Measurements from ENCODE around the gene C1orf159. TPM values are rescaled to one million over a fixed set of nuclear protein-coding genes. Genes with fewer than 3 reads are reported as not detected.

Gene C1orf159
- total and polyA plus RNA-seq, 2 of the 8 experiments (the other 6 are each of a cell fraction or from before 2014, with no cell fraction given): 10.0 to 10.9 TPM

- TF ChIP-seq RAD21 (IDR thresholded peaks at IDR 0.05 in 1 of 2, conservative IDR thresholded peaks at IDR 0.05 in 1 of 2; ENCODE audit: low read depth in 2 of 2, low read length in 2 of 2) (no peak), ATF2 (IDR thresholded peaks at IDR 0.05; ENCODE audit: low read length) (no peak), SP1 (IDR thresholded peaks at IDR 0.05; ENCODE audit: low read depth, low read length) (no peak), HDAC2 (IDR thresholded peaks at IDR 0.05; ENCODE audit: borderline replicate concordance in 1 of 2, low read depth in 2 of 2, low read length in 2 of 2) (no peak), ASH2L (IDR thresholded peaks at IDR 0.05; ENCODE audit: low read length) (no peak)
Measured at GRCh38 chr1:1083416-1084371, 32.2 kb downstream of the C1orf159 start (continued).

Data from H1 (cell line).